Kidney tubule cell (primary cell): ENCODE results near the gene CLDND2.
A peak's percentile ranks its signal among the peaks of the same experiment; 100 is the strongest.

Experiments
- DNase-seq: peaks from one replicate; pipeline ENCODE4 v3.0.0-alpha.2; 2018; ENCODE audit warnings: low spot score

CLDND2 gene

GRCh38 chr19:51331193-51331592 lies 37.6 kb downstream of the CLDND2 start:
- no peak for DNase-seq

GRCh38 chr19:51330366-51330765 lies 38.4 kb downstream of the CLDND2 start:
- DNase-seq: no peak

GRCh38 chr19:51329411-51329810 lies 39.4 kb downstream of the CLDND2 start:
- DNase-seq: no peak

GRCh38 chr19:51327066-51328001 lies 41.5 kb downstream of the CLDND2 start:
- DNase-seq: peak; percentile 44

GRCh38 chr19:51326216-51327065 lies 42.4 kb downstream of the CLDND2 start:
- DNase-seq: no peak

- DNase-seq: no peak
Measured at GRCh38 chr19:51325161-51325976, 43.4 kb downstream of the CLDND2 start.

GRCh38 chr19:51324167-51324481 lies 44.7 kb downstream of the CLDND2 start:
- no peak for DNase-seq

GRCh38 chr19:51323481-51324166 lies 45.2 kb downstream of the CLDND2 start:
- DNase-seq: no peak

GRCh38 chr19:51321799-51322198 lies 47.0 kb downstream of the CLDND2 start:
- DNase-seq: no peak

- peak; percentile 11 for DNase-seq
Measured at GRCh38 chr19:51320280-51320657, 48.5 kb downstream of the CLDND2 start.

- DNase-seq: no peak
Measured at GRCh38 chr19:51319649-51320279, 49.0 kb downstream of the CLDND2 start.

- no peak for DNase-seq
Measured at GRCh38 chr19:51318687-51319648, 49.8 kb downstream of the CLDND2 start.

- no peak for DNase-seq
Measured at GRCh38 chr19:51317968-51318367, 50.8 kb downstream of the CLDND2 start.

- no peak for DNase-seq
Measured at GRCh38 chr19:51317376-51317775, 51.4 kb downstream of the CLDND2 start.
